SK-N-SH (cell line): ENCODE data around the gene TNNT3. TPM values are rescaled to one million over a fixed set of nuclear protein-coding genes. Genes with fewer than 3 reads are reported as not detected.
A peak's percentile ranks its signal among the peaks of the same experiment; 100 is the strongest.

Experiments
- CTCF ChIA-PET: fragments of 300-600, 350-600 bp; formaldehyde crosslinking; extraction: SDS; loops from one replicate; lab custom pipeline; 2021; lab: Yijun Ruan, JAX
- POLR2A ChIA-PET: fragments of 350-600 bp; sonication (Branson Sonifier 250); formaldehyde crosslinking; extraction: SDS; loops from one replicate; lab custom pipeline; 2020; ENCODE audit warnings: antibody characterized with exemption, inconsistent platforms; lab: Yijun Ruan, JAX
- DNase-seq: peaks from one replicate; pipeline ENCODE4 v3.0.0; 2012
- H2AFZ ChIP-seq: fragments of 200-600 bp; sonication (generic); 2 replicates; pipeline ENCODE4 v1.8.1; 2016; ENCODE audit warnings: antibody characterized with exemption, mild to moderate bottlenecking, low read depth
- H3F3A ChIP-seq: fragments of 200-600 bp; sonication (generic); replicated peaks from 2 replicates; pipeline ENCODE3; 2016; ENCODE audit warnings: antibody characterized with exemption, mild to moderate bottlenecking; ENCODE audit not compliant: insufficient read depth
- H3K27ac ChIP-seq, 2 experiments: fragments of 200-500 bp in 1 of 2; fragments of 200-600 bp in 1 of 2; sonication (Bioruptor generic) in 1 of 2; sonication (generic), shearing (Covaris generic) in 1 of 2; 2 replicates each; pipeline versions ENCODE4 v1.5.1 to v1.6.1; 2014 to 2016; ENCODE audit warnings: low read depth in 2 of 2, inconsistent platforms in 1 of 2, low read length in 1 of 2, mild to moderate bottlenecking in 1 of 2, mixed read lengths in 1 of 2
- H3K27me3 ChIP-seq: fragments of 200-600 bp; sonication (generic), shearing (Covaris generic); 2 replicates; pipeline ENCODE4 v1.6.1; 2016; ENCODE audit warnings: mixed run types; ENCODE audit not compliant: insufficient read depth
- H3K36me3 ChIP-seq, 2 experiments: fragments of 200-500 bp in 1 of 2; fragments of 200-600 bp in 1 of 2; sonication (Bioruptor generic) in 1 of 2; sonication (generic) in 1 of 2; replicated peaks in 1 of 2; 2 replicates each; pipeline versions ENCODE3 to v1.5.1; 2014 to 2016; ENCODE audit warnings: low read length in 1 of 2, mild to moderate bottlenecking in 1 of 2; ENCODE audit not compliant: insufficient read depth in 2 of 2, control insufficient read depth in 1 of 2
- H3K4me1 ChIP-seq, 2 experiments: fragments of 200-500 bp in 1 of 2; fragments of 200-600 bp in 1 of 2; sonication (Bioruptor generic) in 1 of 2; sonication (generic), shearing (Covaris generic) in 1 of 2; 2 replicates each; pipeline versions ENCODE4 v1.5.1 to v1.6.1; 2014 to 2016; ENCODE audit warnings: low read depth in 1 of 2, low read length in 1 of 2, mixed run types in 1 of 2; ENCODE audit not compliant: insufficient read depth in 2 of 2, control insufficient read depth in 1 of 2
- H3K4me2 ChIP-seq: fragments of 200-600 bp; sonication (generic), shearing (Covaris generic); 2 replicates; pipeline ENCODE4 v1.6.1; 2017; ENCODE audit warnings: mixed run types
- H3K4me3 ChIP-seq, 2 experiments: fragments of 200-500 bp in 1 of 2; fragments of 200-600 bp in 1 of 2; sonication (Bioruptor generic) in 1 of 2; sonication (generic), shearing (Covaris generic) in 1 of 2; 2 replicates each; pipeline versions ENCODE4 v1.5.1 to v1.8.1; 2014 to 2016; ENCODE audit warnings: low read depth in 2 of 2, inconsistent platforms in 1 of 2, low read length in 1 of 2, mild to moderate bottlenecking in 1 of 2, mixed read lengths in 1 of 2, moderate library complexity in 1 of 2
- H3K79me2 ChIP-seq: fragments of 200-600 bp; sonication (generic); 2 replicates; pipeline ENCODE4 v1.8.1; 2017; ENCODE audit warnings: mild to moderate bottlenecking; ENCODE audit not compliant: insufficient read depth
- H3K9ac ChIP-seq: fragments of 200-600 bp; sonication (generic); 2 replicates; pipeline ENCODE4 v1.6.1; 2017; ENCODE audit warnings: mixed run types
- H3K9me2 ChIP-seq: fragments of 200-600 bp; sonication (generic); 2 replicates; pipeline ENCODE4 v1.6.1; 2017; ENCODE audit warnings: mixed run types
- H3K9me3 ChIP-seq: fragments of 200-600 bp; sonication (generic); 2 replicates; pipeline ENCODE4 v1.6.1; 2017; ENCODE audit warnings: mixed run types, mild to moderate bottlenecking, moderate library complexity
- H4K20me1 ChIP-seq: fragments of 200-600 bp; sonication (generic); 2 replicates; pipeline ENCODE4 v1.6.1; 2017; ENCODE audit warnings: mild to moderate bottlenecking, mixed run types; ENCODE audit not compliant: insufficient read depth
- CHD2 ChIP-seq: fragments of 150-350 bp; IDR thresholded peaks from 2 replicates; pipeline ENCODE4 v1.6.1; 2018; ENCODE audit warnings: low read length; ENCODE audit not compliant: partially characterized antibody
- ELF1 ChIP-seq: IDR thresholded peaks from 2 replicates; pipeline ENCODE4 v1.4.0; 2012
- FOSL2 ChIP-seq: IDR thresholded peaks from 2 replicates; pipeline ENCODE4 v1.4.0; 2012; ENCODE audit warnings: low read depth, mild to moderate bottlenecking, moderate library complexity, borderline replicate concordance
- FOXJ3 ChIP-seq: sonication (generic); formaldehyde crosslinking; IDR thresholded peaks from 2 replicates; pipeline ENCODE4 v1.5.1; 2020; ENCODE audit warnings: mild to moderate bottlenecking, missing genetic modification reagents
- MAX ChIP-seq: IDR thresholded peaks from 2 replicates; pipeline ENCODE4 v1.4.0; 2012; ENCODE audit warnings: low read depth
- MEF2A ChIP-seq: IDR thresholded peaks from 2 replicates; pipeline ENCODE4 v1.4.0; 2012; ENCODE audit warnings: low read depth, borderline replicate concordance
- NRF1 ChIP-seq: IDR thresholded peaks from 2 replicates; pipeline ENCODE4 v1.6.1; 2012; ENCODE audit warnings: low read depth, mild to moderate bottlenecking, low read length
- POLR2AphosphoS5 ChIP-seq: IDR thresholded peaks from 2 replicates; pipeline ENCODE4 v1.6.1; 2012; ENCODE audit warnings: low read depth, low read length
- RCOR1 ChIP-seq: fragments of 150-350 bp; IDR thresholded peaks from 2 replicates; pipeline ENCODE4 v1.6.1; 2017; ENCODE audit warnings: antibody characterized with exemption, low read length
- TCF12 ChIP-seq: IDR thresholded peaks from 2 replicates; pipeline ENCODE4 v1.4.0; 2012
- TEAD4 ChIP-seq: IDR thresholded peaks from 2 replicates; pipeline ENCODE4 v1.4.0; 2012; ENCODE audit warnings: mild to moderate bottlenecking, borderline replicate concordance; ENCODE audit not compliant: insufficient read depth
- WGBS: methylation state at CpG from one replicate; pipeline ENCODE4 v1.1.6; 2017; ENCODE audit warnings: low lambda C conversion rate; 5-methylcytosine and 5-hydroxymethylcytosine counted together
- polyA plus RNA-seq, 3 experiments: library from polyadenylated mRNA; depleted of rRNA; stranded (reverse); fragments of >200 nt; gene quantifications; 2 replicates each; pipeline ENCODE4 v1.2.3, GENCODE V29; 2012

The TNNT3 gene
- polyA plus RNA-seq, 1 of the 3 experiments (the other 2 are of a cell fraction) = not detected

- H3K79me2 ChIP-seq = no peaks in the 10 kb centered on the region
- no peaks in the 10 kb centered on the region for H3F3A ChIP-seq
- H3K9me3 ChIP-seq = no peaks in the 10 kb centered on the region
- no peaks in the 10 kb centered on the region for H3K36me3 ChIP-seq
- no peaks in the 10 kb centered on the region for H3K9me2 ChIP-seq
- no peaks in the 10 kb centered on the region; a peak in 1 of 4 replicates for H3K4me1 ChIP-seq
- H3K4me3 ChIP-seq = no peak overlapping the region
- no peaks in the 10 kb centered on the region for H4K20me1 ChIP-seq
- no CpG with 5 or more reads among the region's 29 CpGs for WGBS
- no peak overlapping the region for H2AFZ ChIP-seq
- no peaks in the 10 kb centered on the region for H3K27me3 ChIP-seq
- H3K9ac ChIP-seq = no peak overlapping the region
- DNase-seq = no peak
- CTCF ChIA-PET = interaction anchor here (1.0 to 11.0 kb wide), 11 partner anchors 13 to 259 kb away, joined by 4 to 215 read pairs (median 22); partner anchors contain the start of gene H19
- POLR2A ChIA-PET = interaction anchor here (1.0 to 4.3 kb wide), 2 partner anchors 43 to 186 kb away, joined by 3 to 84 read pairs; partner anchors contain the start of genes H19 and IGF2
- H3K4me2 ChIP-seq = no peak overlapping the region
- TF ChIP-seq TEAD4 (no peak), POLR2AphosphoS5 (no peak), CHD2 (no peak), ELF1 (no peak), FOSL2 (no peak)
- TF ChIP-seq, all 33 proteins: peak for 0
- no peak overlapping the region for H3K27ac ChIP-seq
These were observed 33.4 kb downstream of the TNNT3 start for GRCh38 chr11:1952806-1953482.

GRCh38 chr11:1953489-1954266 is 34.2 kb downstream of the TNNT3 start:
- Histone ChIP-seq H3K9me2 (no peaks in the 10 kb centered on the region), H3K27me3 (no peaks in the 10 kb centered on the region), H3K4me3 (no peak overlapping the region), H3K9ac (no peak overlapping the region), H3K27ac (peak overlapping the region in 1 of 2 experiments; percentile 47; a peak in 1 of 4 replicates), H3K4me1 (no peaks in the 10 kb centered on the region; a peak in 1 of 4 replicates), H3F3A (no peaks in the 10 kb centered on the region), H3K79me2 (no peaks in the 10 kb centered on the region), H3K4me2 (no peak overlapping the region), H4K20me1 (no peaks in the 10 kb centered on the region), H2AFZ (no peak overlapping the region), H3K9me3 (no peaks in the 10 kb centered on the region), H3K36me3 (no peaks in the 10 kb centered on the region)
- TF ChIP-seq RCOR1 (no peak), NRF1 (no peak), TCF12 (no peak), MEF2A (no peak), FOXJ3 (no peak), MAX (no peak)
- POLR2A ChIA-PET = interaction anchor here (0.7 to 4.3 kb wide), 6 partner anchors 10 to 197 kb away, joined by 3 to 84 read pairs (median 6); partner anchors contain the start of genes H19 and IGF2
- no CpG with 5 or more reads among the region's 23 CpGs for WGBS
- DNase-seq = no peak
- CTCF ChIA-PET = interaction anchor here (0.6 to 11.0 kb wide), 22 partner anchors 9 to 314 kb away, joined by 3 to 215 read pairs (median 8); partner anchors contain the start of gene H19
